Measurements from ENCODE around the gene LYVE1.
"Not testable (repeated sequence)": the region's sequence is repeated elsewhere in the genome, so short reads cannot be mapped to it uniquely, and the experiment has no call there.

Gene LYVE1, protein sequence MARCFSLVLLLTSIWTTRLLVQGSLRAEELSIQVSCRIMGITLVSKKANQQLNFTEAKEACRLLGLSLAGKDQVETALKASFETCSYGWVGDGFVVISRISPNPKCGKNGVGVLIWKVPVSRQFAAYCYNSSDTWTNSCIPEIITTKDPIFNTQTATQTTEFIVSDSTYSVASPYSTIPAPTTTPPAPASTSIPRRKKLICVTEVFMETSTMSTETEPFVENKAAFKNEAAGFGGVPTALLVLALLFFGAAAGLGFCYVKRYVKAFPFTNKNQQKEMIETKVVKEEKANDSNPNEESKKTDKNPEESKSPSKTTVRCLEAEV

DNA sequence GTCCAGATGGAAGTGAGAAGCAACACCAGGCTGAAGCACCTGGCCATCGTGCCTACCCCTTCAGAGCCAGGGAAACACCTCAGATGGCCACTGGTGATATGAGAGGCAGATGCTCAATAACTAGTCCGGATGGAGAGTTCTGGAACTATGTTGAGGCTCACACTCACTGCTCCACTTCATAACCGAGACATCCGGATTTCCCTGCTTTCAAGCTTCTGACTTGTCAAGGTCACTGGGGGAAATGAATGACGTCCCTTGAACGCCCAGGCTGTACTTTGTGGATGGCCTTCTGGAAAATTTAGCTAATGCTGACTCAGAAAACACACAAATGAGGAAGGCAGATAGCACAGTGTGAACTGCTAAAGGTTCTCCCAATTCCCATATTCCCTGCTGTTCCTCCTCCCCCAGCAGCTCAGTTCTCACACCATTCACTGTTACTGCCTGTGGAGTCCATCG, at the start of gene LYVE1:
TSS of gene LYVE1 (minus strand) at position 180 of the 456 bp plus-strand sequence. CDS start at position 47, 133 bp downstream.
- no peak for DNase-seq

GRCh38 chr11:10617551-10617950, 49.1 kb upstream of the LYVE1 start:
- no peak for DNase-seq

DNA sequence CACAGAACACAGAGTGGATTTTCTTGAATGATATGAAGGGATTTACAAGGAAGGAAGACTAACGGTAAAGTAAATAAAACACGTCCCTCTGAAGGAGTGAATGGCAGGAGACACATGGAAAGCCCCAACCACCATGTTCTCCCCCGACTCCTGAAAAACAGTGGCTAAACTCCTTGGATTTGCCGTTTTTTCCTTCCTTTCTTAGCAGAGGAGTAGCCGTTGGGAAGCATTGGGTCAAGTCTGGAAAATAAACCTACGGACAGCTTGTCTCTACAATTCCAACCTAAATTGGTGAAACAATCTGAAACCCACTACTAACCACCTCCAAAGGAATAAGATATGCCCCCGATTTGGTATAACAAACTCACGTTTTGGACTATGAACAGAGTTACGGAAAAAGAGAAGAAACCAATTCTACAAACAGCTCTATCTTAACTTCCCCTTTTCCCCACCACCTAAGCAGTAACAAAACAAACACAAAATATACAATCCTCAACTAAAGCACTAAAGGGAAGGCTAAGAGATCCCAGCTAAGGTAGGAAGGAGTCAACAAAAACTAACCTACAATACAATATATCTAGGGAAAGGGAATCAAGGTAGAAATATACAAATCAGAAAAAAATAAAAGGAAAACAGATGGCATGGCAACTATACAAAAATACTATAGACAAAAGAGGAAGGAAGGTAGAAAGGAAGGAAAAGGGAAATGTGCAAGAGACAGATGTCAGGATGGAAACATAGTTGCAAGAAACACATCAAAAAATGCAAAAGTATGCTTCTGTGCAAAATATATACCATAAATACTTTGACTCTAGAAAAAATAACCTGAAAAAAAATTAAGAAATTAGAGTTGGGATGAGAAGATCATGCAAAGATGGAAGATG, 43.8 kb upstream of the LYVE1 start:
- no peak for DNase-seq

DNA sequence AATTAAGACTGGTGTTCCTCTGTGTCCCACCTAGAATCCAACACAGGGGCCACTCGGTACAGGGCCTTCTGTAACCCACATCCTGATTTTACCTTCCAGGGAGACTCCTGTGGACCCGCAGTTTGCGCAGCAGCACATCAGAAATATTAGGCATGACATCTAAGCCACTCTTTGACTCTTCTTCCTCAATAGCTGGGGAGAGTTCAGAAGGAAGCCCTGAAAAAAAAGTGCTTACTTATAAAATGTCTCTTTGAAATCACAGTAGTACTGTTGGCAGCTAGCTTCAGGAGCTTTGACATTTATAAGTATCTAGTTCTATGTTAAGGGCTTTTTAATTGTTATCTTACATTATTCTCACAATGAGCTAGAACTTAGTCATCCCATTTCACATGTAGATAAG, 41.2 kb upstream of the LYVE1 start:
- no peak for DNase-seq

- no peak for DNase-seq
Observed at GRCh38 chr11:10608584-10608983, 40.1 kb upstream of the LYVE1 start.

DNA sequence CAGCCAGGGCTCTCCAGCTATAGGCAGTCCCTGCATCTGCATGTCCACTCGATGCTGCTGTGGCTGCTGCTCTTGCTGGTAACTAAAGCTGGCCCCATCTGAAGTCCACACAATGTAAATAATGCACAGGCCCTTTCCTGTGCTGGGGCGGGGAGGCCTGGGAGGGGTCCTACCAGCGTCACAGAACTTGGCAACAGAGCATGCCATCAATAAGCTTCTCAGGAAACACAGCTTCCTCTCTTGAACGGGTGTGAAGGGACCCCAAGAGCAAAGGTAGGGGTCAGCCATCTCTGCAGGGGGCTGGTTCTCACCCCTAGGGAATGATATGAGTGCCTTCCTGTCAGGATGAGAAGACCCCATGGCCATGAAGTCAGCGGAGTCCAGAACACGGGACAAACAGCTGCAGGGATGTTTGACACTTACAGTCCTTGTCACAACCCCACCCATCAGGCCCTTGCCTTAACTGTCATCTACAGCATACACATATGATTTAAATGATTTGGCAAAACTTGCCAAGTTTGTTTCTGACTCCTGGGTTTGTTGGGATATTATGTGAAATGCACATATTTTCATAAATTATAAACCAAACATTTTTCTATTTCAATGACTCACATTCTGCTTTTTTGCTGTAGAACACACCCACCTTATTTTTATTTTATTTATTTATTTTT, 39.1 kb upstream of the LYVE1 start:
- DNase-seq: no peak

- DNase-seq: no peak
Observed at GRCh38 chr11:10606536-10607208, 38.2 kb upstream of the LYVE1 start.

- DNase-seq: no peak
Observed at GRCh38 chr11:10605941-10606381, 37.5 kb upstream of the LYVE1 start.

DNA sequence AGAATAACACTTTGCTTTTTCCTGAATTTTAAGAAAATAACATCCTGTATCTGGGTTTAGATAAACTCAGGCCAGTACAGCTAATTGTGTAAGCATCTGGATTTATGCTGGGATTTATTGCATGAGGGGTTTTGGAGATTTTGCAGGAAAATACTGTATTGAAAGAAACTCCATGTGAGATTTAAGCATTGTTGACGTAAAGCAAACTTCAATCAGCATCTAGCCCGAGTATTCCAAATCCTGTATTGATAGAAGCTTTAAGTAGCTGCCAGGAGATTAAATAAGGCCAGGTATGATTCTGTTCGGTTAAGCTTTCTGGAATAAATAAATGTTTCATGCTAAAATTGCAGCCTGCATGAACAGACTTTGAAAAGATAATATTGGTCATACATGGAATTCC, 36.3 kb upstream of the LYVE1 start:
- DNase-seq: no peak

DNA sequence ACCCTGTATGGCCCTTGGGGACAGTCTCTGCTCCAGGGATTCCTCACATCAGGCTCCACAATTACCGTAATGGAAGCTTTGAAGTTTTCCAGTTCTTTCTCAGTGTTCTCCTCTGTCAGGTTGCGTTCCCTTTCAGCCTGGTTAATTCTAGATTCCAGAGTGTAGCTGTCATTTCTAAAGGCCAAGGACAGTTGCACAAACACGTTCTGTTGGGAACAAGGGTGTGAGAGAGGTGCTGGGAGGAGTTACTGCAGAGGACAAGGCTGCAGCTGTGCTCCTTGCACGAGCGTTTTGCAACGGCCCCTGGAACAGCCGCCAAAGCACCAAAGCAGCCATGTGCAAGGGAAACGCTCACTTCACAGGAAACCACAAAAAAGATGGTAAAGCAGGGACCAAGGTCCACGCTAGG, 35.9 kb upstream of the LYVE1 start:
- no peak for DNase-seq

GRCh38 chr11:10603721-10604297, 35.3 kb upstream of the LYVE1 start:
- DNase-seq: no peak

- DNase-seq: no peak
Observed at GRCh38 chr11:10602945-10603344, 34.5 kb upstream of the LYVE1 start.

DNA sequence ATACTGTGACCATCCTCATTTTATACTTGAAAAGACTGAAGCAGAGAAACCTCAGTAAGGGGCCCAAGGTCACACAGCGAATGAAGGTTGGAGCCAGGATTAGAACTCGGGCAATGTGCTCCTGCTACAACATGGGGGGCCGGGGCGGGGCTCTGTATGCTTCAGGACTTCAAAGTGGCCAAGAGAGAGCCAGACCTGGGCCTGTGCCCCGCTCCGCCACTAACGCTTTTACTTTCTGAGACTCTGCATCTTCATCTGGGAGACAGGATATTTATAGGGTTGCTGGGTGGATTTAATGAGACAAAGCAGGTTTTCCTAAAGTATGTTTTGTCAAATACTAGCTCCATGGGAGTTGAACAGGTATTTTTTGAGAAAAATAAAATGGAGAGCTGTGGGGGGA, 33.9 kb upstream of the LYVE1 start:
- DNase-seq: no peak

DNA sequence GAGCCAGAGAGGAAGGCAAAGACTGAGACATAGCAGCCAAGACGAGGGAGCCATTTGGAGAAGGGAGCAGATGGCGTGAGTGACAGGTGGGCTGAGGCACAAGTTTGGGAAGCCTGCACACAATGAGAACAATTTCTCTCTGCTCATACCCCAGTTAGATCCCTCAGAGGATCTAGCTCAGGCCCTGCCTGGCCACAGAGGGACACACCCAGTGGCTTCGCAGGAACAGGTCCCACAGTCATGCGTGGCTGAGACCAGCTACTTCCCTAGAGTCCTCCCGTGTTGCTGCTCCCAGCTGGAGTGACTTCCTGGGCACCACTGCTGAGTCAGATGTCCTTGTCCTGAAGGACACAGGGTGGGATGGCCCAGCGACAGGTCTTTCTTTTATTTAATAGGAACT, 33.4 kb upstream of the LYVE1 start:
- no peak for DNase-seq

DNA sequence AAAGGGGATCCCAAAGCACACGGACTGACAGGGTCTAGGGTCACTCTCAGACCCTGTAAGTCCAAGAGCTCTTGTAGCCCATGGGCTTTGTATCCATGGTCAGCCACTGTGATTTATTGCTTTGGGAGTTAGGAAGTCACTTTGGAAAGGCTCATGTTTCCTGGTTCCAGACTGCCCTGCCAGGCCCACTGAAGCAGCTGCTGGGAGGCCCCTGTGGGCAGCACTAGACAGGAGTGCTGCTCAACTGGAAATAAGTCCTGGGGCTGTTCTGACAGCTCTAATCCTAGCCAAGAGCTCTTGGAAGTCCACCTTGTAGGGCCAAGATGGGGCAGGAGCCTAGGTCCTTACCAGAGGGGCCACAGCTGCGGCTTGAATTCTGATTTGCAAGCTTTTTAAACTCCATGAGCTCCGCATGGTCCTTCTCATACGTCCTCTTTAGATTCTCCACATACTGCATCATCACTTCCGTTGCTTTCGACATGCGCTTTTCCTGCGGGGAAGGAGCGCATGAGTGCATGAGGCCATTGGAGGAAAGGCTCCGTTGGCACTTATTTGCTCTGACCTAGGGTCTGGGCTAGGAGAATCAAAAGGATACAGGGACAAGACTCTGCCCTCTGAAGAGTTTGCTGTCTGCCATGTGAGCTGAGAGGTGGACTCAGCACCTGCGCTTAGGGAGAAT, 32.2 kb upstream of the LYVE1 start:
- DNase-seq: no peak

GRCh38 chr11:10599388-10600175, 31.1 kb upstream of the LYVE1 start:
- DNase-seq: no peak

DNA sequence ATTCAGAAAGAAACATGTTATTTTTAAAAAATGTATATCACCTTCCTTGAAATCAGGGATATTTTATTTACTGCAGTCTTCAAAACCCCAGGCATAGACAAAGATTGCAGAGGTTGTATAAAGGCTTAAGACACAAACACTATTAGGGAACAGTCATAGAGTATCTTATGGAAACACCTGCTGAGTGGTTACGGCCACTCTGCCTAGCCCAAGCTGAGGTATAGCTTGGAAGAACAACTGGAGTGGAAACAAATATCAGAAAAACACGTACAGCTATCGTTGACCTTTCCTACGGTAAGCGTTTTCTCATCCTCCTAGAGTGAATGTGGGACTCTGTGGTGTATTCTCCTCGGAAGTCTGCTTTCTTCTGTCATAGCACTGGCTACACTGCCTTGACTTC, 30.4 kb upstream of the LYVE1 start:
- DNase-seq: no peak

- DNase-seq: no peak
Observed at GRCh38 chr11:10597877-10598351, 29.4 kb upstream of the LYVE1 start.

DNA sequence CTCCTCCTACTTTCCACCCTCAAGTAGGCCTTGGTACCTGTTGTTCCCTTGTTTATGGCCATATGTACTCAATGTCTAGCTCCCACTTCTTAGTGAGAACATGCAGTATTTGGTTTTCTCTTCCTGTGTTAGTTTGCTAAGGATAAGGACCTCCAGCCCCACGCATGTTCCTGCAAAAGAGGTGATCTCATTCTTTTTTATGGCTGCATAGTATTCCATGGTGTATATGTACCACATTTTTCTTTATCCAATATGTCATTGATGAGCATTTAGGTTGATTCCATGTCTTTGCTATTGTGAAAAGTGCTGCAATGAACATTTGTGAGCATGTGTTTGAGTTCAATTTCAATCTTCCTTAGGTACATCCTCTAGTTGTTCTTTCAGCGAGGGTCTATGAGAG, 27.4 kb upstream of the LYVE1 start:
- DNase-seq: not testable (repeated sequence)

GRCh38 chr11:10594407-10594806, 25.9 kb upstream of the LYVE1 start:
- no peak for DNase-seq

DNA sequence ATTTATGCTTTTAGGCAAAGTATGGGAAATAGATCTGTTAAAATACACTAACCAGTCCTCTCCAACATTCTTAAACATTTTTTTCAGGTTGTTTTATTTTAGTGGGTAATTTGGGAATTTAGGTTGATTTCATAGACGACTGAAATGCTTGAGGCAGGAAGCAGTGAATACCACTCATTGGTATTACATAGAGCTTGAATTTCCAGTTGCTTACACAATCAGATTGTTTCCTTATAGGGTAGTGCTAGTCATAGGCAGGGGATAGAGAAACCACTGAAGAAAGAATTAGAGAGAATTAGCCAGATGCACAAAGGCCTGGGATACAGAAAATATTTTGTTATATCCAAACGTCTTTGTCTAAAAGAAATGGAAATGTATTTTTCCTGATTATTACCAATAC, 23.9 kb upstream of the LYVE1 start:
- no peak for DNase-seq

Data from activated T-cell treated with anti-CD3 and anti-CD28 coated beads for 4 hours (primary cell).